Right kidney (tissue), 9 donors: ENCODE results near the gene TMEM94.
"Not testable (repeated sequence)": the region's sequence is repeated elsewhere in the genome, so short reads cannot be mapped to it uniquely, and the experiment has no call there.

Experiments used
- DNase-seq: peaks from one replicate; pipeline ENCODE4 v3.0.0-alpha.2; 2016
- long read RNA-seq, 8 donors: transcript quantifications; one replicate each; lab custom pipeline, GENCODE V29; 2026

The TMEM94 gene
- long read RNA-seq, donor 1, partial matches to known transcripts: 0 of 2 reads
- long read RNA-seq, donor 1, other reads (novel, unspliced or antisense): 0 of 2 reads
- long read RNA-seq, donor 2, partial matches to known transcripts: 5 of 6 reads
- long read RNA-seq, donor 2, other reads (novel, unspliced or antisense): 0 of 6 reads
- long read RNA-seq, donor 3, partial matches to known transcripts: 17 of 18 reads
- long read RNA-seq, donor 3, other reads (novel, unspliced or antisense): 0 of 18 reads
- long read RNA-seq, donor 4, partial matches to known transcripts: 40 of 42 reads
- long read RNA-seq, donor 4, other reads (novel, unspliced or antisense): 0 of 42 reads
- long read RNA-seq, donor 5, partial matches to known transcripts: 24 of 24 reads
- long read RNA-seq, donor 5, other reads (novel, unspliced or antisense): 0 of 24 reads
- long read RNA-seq, donor 6, partial matches to known transcripts: 5 of 6 reads
- long read RNA-seq, donor 6, other reads (novel, unspliced or antisense): 0 of 6 reads
- long read RNA-seq, donor 7: 0 reads
- long read RNA-seq, donor 8, partial matches to known transcripts: 13 of 13 reads
- long read RNA-seq, donor 8, other reads (novel, unspliced or antisense): 0 of 13 reads

- DNase-seq: peak; percentile 95
Observed at GRCh38 chr17:75456417-75457046, at the start of gene TMEM94. TSS of gene TMEM94 (plus strand) at chr17:75456635. CDS start at chr17:75471906, 15,271 bp downstream.

GRCh38 chr17:75407655-75408352 is 48.6 kb upstream of the TMEM94 start:
- DNase-seq: no peak

GRCh38 chr17:75410141-75410540 is 46.3 kb upstream of the TMEM94 start:
- DNase-seq: no peak

GRCh38 chr17:75411328-75412067 is 44.9 kb upstream of the TMEM94 start:
- no peak for DNase-seq

- peak; percentile 54 for DNase-seq
Observed at GRCh38 chr17:75412455-75413317, 43.7 kb upstream of the TMEM94 start.

GRCh38 chr17:75414488-75414887 is 41.9 kb upstream of the TMEM94 start:
- DNase-seq: no peak

- DNase-seq: no peak
Observed at GRCh38 chr17:75416006-75416405, 40.4 kb upstream of the TMEM94 start.

GRCh38 chr17:75417054-75417580 is 39.3 kb upstream of the TMEM94 start:
- DNase-seq: no peak

- no peak for DNase-seq
Observed at GRCh38 chr17:75418531-75418930, 37.9 kb upstream of the TMEM94 start.

GRCh38 chr17:75428543-75429469 is 27.6 kb upstream of the TMEM94 start:
- DNase-seq: no peak

GRCh38 chr17:75430159-75430974 is 26.1 kb upstream of the TMEM94 start:
- DNase-seq: peak; percentile 39

GRCh38 chr17:75433218-75433783 is 23.1 kb upstream of the TMEM94 start:
- DNase-seq: no peak

- not testable (repeated sequence) for DNase-seq
Observed at GRCh38 chr17:75434433-75434832, 22.0 kb upstream of the TMEM94 start.

- not testable (repeated sequence) for DNase-seq
Observed at GRCh38 chr17:75437404-75437803, 19.0 kb upstream of the TMEM94 start.

GRCh38 chr17:75439287-75439686 is 17.1 kb upstream of the TMEM94 start:
- no peak for DNase-seq

GRCh38 chr17:75440738-75441448 is 15.5 kb upstream of the TMEM94 start:
- no peak for DNase-seq
